Activated CD4-positive, alpha-beta T cell treated with anti-CD3 and anti-CD28 coated beads for 36 hours (primary cell): ENCODE results near the gene RWDD1. TPM values are rescaled to one million over a fixed set of nuclear protein-coding genes. Genes with fewer than 3 reads are reported as not detected.
A peak's percentile ranks its signal among the peaks of the same experiment; 100 is the strongest.

Experiments used
- ATAC-seq: fragments of 200-7000 bp; cut with Tn5 transposase; one replicate; pipeline ENCODE4 v1.10.0; 2021; ENCODE audit warnings: mild to moderate bottlenecking, moderate library complexity
- CTCF ChIA-PET: fragments of 350-600 bp; sonication (Branson Sonifier 250); formaldehyde crosslinking; loops from one replicate; lab custom pipeline; 2021; ENCODE audit warnings: antibody characterized with exemption; lab: Charles Lee
- POLR2A ChIA-PET: fragments of 350-600 bp; sonication (Branson Sonifier 250); formaldehyde crosslinking; loops from one replicate; lab custom pipeline; 2021; ENCODE audit warnings: antibody characterized with exemption, inconsistent platforms; lab: Charles Lee
- DNase-seq: peaks from one replicate; pipeline ENCODE4 v3.0.0-alpha.2; 2020
- H3K27ac Mint-ChIP-seq: one replicate; pipeline ENCODE4 v1.8.0; 2021; ENCODE audit warnings: mixed read lengths
- H3K27me3 Mint-ChIP-seq: one replicate; pipeline ENCODE4 v1.8.0; 2021; ENCODE audit warnings: mixed read lengths
- H3K36me3 Mint-ChIP-seq: one replicate; pipeline ENCODE4 v1.8.0; 2021; ENCODE audit warnings: low read depth, mixed read lengths
- H3K4me1 Mint-ChIP-seq: one replicate; pipeline ENCODE4 v1.8.0; 2021; ENCODE audit warnings: mixed read lengths
- H3K4me3 Mint-ChIP-seq: one replicate; pipeline ENCODE4 v1.8.0; 2021; ENCODE audit warnings: mild to moderate bottlenecking, moderate library complexity, mixed read lengths
- H3K9me3 Mint-ChIP-seq: one replicate; pipeline ENCODE4 v1.8.0; 2021; ENCODE audit warnings: low read depth, mixed read lengths
- intact Hi-C, 2 experiments: fragments of 100-400 bp; cut with DNase I in 1 of 2; cut with micrococcal nuclease in 1 of 2; formaldehyde crosslinking; loops; one replicate each; pipeline versions ENCODE4 v1.14.2 to v1.15.1; 2022 to 2024; cut with DNase I, micrococcal nuclease
- total RNA-seq, 2 experiments: library from RNA; stranded (reverse); gene quantifications; one replicate each; pipeline ENCODE4 v1.2.3, GENCODE V29; 2021

The RWDD1 gene
- total RNA-seq, 2 experiments from 2014 or later: 40.0 to 65.4 TPM

DNA sequence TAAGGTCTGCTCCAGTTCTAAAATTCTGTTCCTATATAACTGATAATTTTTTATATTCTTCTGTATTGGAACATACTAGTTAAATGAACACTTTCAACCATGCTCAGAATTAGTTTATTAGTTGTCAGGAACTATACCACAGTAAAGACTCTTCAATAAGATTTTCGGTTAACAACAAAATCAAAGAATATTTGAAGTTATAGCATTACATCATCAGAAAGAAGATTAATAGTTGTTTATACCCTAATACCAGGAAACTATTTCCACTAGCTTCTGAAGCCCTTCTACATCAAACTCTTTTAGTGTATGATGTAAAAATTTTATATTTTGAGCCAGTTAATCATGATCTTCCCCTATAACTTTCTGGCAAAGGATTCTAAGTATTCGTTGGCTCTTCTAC, 11.2 kb upstream of the RWDD1 start:
- H3K4me3 Mint-ChIP-seq: no peak overlapping the region
- CTCF ChIA-PET: interaction anchor here (0.9 to 2.8 kb wide), 24 partner anchors 9 to 342 kb away, joined by 3 to 39 read pairs (median 5); partner anchors contain the start of genes RSPH4A and RWDD1
- peaks cover 11% of the 10 kb centered on the region for H3K27me3 Mint-ChIP-seq
- H3K36me3 Mint-ChIP-seq: no peaks in the 10 kb centered on the region
- POLR2A ChIA-PET: no interaction called here
- no peak for ATAC-seq
- H3K27ac Mint-ChIP-seq: no peak overlapping the region
- DNase-seq: no peak
- no peaks in the 10 kb centered on the region for H3K9me3 Mint-ChIP-seq
- H3K4me1 Mint-ChIP-seq: peaks cover 1% of the 10 kb centered on the region
- intact Hi-C loops: loop anchor here in 1 of 2 experiments (2.0 kb wide), 1 partner anchor 341 kb away; no protein-coding TSS in a partner anchor

- ATAC-seq (peak; percentile 87), DNase-seq (peak; percentile 79)
- Mint-ChIP-seq H3K27me3 (peaks cover 11% of the 10 kb centered on the region), H3K27ac (no peak overlapping the region), H3K9me3 (no peaks in the 10 kb centered on the region), H3K4me1 (peaks cover 1% of the 10 kb centered on the region), H3K4me3 (no peak overlapping the region), H3K36me3 (no peaks in the 10 kb centered on the region)
- ChIA-PET POLR2A (no interaction called here), CTCF (interaction anchor here (0.6 to 2.8 kb wide), 32 partner anchors 7 to 345 kb away, joined by 3 to 39 read pairs (median 4); partner anchors contain the start of genes CALHM4, RSPH4A, RWDD1 and TSPYL1)
- intact Hi-C loops: loop anchor here (1.0 to 2.0 kb wide), 4 partner anchors 25 to 343 kb away; no protein-coding TSS in a partner anchor
Observed at GRCh38 chr6:116561377-116562018, 9.8 kb upstream of the RWDD1 start.

- H3K27ac Mint-ChIP-seq: no peak overlapping the region
- peaks cover 11% of the 10 kb centered on the region for H3K27me3 Mint-ChIP-seq
- POLR2A ChIA-PET: no interaction called here
- intact Hi-C loops: no loop called here
- H3K4me1 Mint-ChIP-seq: peaks cover 1% of the 10 kb centered on the region
- H3K4me3 Mint-ChIP-seq: no peak overlapping the region
- CTCF ChIA-PET: interaction anchor here (1.2 to 4.0 kb wide), 8 partner anchors 8 to 345 kb away, joined by 3 to 38 read pairs (median 7); partner anchors contain the start of genes CALHM4 and RWDD1
- DNase-seq (no peak), ATAC-seq (no peak)
- no peaks in the 10 kb centered on the region for H3K9me3 Mint-ChIP-seq
- no peaks in the 10 kb centered on the region for H3K36me3 Mint-ChIP-seq
Observed at GRCh38 chr6:116562019-116562403, 9.3 kb upstream of the RWDD1 start.

GRCh38 chr6:116562614-116563013, 8.7 kb upstream of the RWDD1 start:
- CTCF ChIA-PET: interaction anchor here (1.0 to 4.0 kb wide), 16 partner anchors 8 to 346 kb away, joined by 3 to 38 read pairs (median 5); partner anchors contain the start of genes CALHM4 and RWDD1
- H3K27me3 Mint-ChIP-seq: peaks cover 11% of the 10 kb centered on the region
- H3K4me1 Mint-ChIP-seq: peaks cover 1% of the 10 kb centered on the region
- ATAC-seq (no peak), DNase-seq (no peak)
- H3K9me3 Mint-ChIP-seq: no peaks in the 10 kb centered on the region
- no peak overlapping the region for H3K27ac Mint-ChIP-seq
- POLR2A ChIA-PET: interaction anchor here (0.7 kb wide), 1 partner anchor 345 kb away, joined by 3 read pairs; no protein-coding TSS in a partner anchor
- no peaks in the 10 kb centered on the region for H3K36me3 Mint-ChIP-seq
- intact Hi-C loops: no loop called here
- H3K4me3 Mint-ChIP-seq: no peak overlapping the region

- DNase-seq: no peak
- no peaks in the 10 kb centered on the region for H3K9me3 Mint-ChIP-seq
- intact Hi-C loops: no loop called here
- H3K27me3 Mint-ChIP-seq: peaks cover 11% of the 10 kb centered on the region
- CTCF ChIA-PET: interaction anchor here (0.6 to 4.0 kb wide), 14 partner anchors 9 to 347 kb away, joined by 3 to 38 read pairs (median 5); partner anchors contain the start of gene CALHM4
- H3K4me3 Mint-ChIP-seq: no peak overlapping the region
- no peak overlapping the region for H3K27ac Mint-ChIP-seq
- H3K4me1 Mint-ChIP-seq: peaks cover 2% of the 10 kb centered on the region
- POLR2A ChIA-PET: no interaction called here
- no peaks in the 10 kb centered on the region for H3K36me3 Mint-ChIP-seq
- no peak for ATAC-seq
Observed at GRCh38 chr6:116563830-116564229, 7.5 kb upstream of the RWDD1 start.

DNA sequence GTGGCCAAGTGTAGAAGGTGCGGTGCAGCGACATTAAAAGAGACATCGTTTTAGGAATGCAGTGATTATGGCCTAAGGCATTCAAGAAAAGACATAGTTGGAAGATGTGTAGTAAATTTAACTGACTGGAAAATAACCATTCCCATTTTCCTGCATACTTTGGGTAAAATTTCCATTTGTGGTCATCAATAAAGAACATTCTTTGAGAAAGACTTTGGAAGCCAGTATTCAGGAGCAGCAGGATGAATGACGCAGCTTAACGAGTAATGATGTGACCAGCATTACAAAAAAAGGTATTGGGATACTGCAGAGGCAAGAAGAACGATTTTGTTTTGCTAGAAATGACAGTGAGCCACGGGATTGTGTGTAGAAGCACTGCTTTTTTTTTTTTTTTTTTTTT, 7.0 kb upstream of the RWDD1 start:
- intact Hi-C loops: no loop called here
- peaks cover 11% of the 10 kb centered on the region for H3K27me3 Mint-ChIP-seq
- CTCF ChIA-PET: interaction anchor here (1.0 to 4.0 kb wide), 7 partner anchors 10 to 277 kb away, joined by 3 to 38 read pairs (median 10); partner anchors contain the start of gene CALHM4
- POLR2A ChIA-PET: no interaction called here
- no peak overlapping the region for H3K27ac Mint-ChIP-seq
- no peaks in the 10 kb centered on the region for H3K36me3 Mint-ChIP-seq
- ATAC-seq (no peak), DNase-seq (no peak)
- H3K4me3 Mint-ChIP-seq: no peak overlapping the region
- H3K4me1 Mint-ChIP-seq: peaks cover 7% of the 10 kb centered on the region
- H3K9me3 Mint-ChIP-seq: no peaks in the 10 kb centered on the region

- DNase-seq (peak; percentile 38), ATAC-seq (peak; percentile 15)
- Mint-ChIP-seq H3K27ac (no peak overlapping the region), H3K36me3 (no peaks in the 10 kb centered on the region), H3K9me3 (no peaks in the 10 kb centered on the region), H3K27me3 (peaks cover 11% of the 10 kb centered on the region), H3K4me3 (no peak overlapping the region), H3K4me1 (peaks cover 15% of the 10 kb centered on the region)
- ChIA-PET POLR2A (no interaction called here), CTCF (interaction anchor here (0.8 to 4.0 kb wide), 9 partner anchors 10 to 297 kb away, joined by 3 to 38 read pairs (median 3); no protein-coding TSS in a partner anchor)
- intact Hi-C loops: no loop called here
Observed at GRCh38 chr6:116564921-116565872, 6.1 kb upstream of the RWDD1 start.

DNA sequence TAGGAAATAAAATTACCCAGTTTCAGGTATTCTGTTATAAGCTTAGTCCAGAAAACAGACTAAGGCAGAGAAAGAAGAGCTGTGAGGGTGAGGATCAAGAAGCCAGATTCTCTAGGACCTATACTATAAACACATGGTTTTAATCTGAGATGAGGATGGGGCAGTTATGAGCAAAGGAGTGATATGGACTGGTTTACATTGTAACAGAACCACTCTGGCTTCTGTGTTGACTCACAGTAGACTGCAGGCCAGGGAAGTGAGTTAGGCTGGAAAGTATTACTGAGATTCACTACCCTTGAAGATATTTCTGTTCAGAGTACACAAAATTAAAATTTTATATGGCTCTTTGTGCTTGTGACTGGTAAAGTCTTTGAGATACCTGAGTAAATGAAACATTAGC, 3.2 kb upstream of the RWDD1 start:
- POLR2A ChIA-PET: interaction anchor here (0.7 kb wide), 1 partner anchor 9 kb away, joined by 3 read pairs; no protein-coding TSS in a partner anchor
- H3K27me3 Mint-ChIP-seq: peaks cover 9% of the 10 kb centered on the region
- no peak overlapping the region for H3K27ac Mint-ChIP-seq
- peaks cover 20% of the 10 kb centered on the region for H3K4me1 Mint-ChIP-seq
- intact Hi-C loops: no loop called here
- CTCF ChIA-PET: interaction anchor here (0.6 kb wide), 1 partner anchor 10 kb away, joined by 3 read pairs; no protein-coding TSS in a partner anchor
- DNase-seq: no peak
- no peak overlapping the region for H3K4me3 Mint-ChIP-seq
- H3K36me3 Mint-ChIP-seq: no peaks in the 10 kb centered on the region
- no peak for ATAC-seq
- H3K9me3 Mint-ChIP-seq: no peaks in the 10 kb centered on the region

DNA sequence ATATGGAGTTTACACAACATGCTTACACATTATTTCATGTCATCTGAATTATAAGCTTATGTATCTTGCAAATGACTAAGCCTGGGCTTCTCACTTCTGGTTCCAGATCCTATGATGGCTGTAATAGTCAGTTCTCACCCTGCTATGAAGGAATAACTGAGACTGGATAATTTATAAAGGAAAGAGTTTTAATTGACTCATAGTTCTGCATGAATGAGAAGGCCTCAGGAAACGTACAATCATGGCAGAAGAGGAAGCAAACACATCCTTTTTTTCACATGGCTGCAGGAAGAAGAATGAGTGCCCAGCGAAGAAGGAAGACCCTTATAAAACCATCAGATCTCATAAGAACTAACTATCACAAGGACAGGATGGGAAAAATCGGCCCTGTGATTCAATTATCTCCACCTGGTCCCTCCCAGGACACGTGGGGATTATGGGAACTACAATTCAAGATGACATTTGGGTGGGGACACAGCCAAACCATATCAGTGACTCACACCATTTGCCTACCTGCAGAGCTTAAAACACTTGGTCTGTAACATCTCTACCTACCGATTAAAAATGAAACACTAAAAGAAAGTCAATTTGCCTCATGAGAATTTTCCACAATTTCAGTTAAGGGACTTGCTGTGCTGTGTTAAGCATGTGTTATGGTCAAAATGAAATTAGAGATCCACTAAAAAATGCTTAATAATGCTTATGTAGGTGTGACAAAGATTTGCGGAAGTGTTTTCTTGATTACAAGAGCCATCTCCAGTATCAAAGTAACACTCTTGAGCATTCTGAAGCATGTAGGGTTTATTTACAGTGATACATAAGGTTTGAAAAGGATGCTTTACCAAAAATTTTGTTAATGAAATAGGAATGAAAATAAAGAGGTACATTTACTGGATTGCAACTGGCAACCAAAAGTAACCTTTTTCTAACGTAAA, 2.2 kb upstream of the RWDD1 start:
- H3K36me3 Mint-ChIP-seq: peaks cover 4% of the 10 kb centered on the region
- CTCF ChIA-PET: no interaction called here

GRCh38 chr6:116571683-116572000, 338 bp downstream of the RWDD1 start:
- no peaks in the 10 kb centered on the region for H3K27me3 Mint-ChIP-seq
- H3K27ac Mint-ChIP-seq: peak overlapping the region; percentile 94
- intact Hi-C loops: loop anchor here (1.0 to 5.0 kb wide), 13 partner anchors 45 to 1103 kb away; partner anchors contain the start of genes KPNA5 (in 2 of the 2), RSPH4A (in 2 of the 2), TSPYL1 (in 2 of the 2) and ZUP1 (in 2 of the 2)
- H3K4me3 Mint-ChIP-seq: peak overlapping the region; percentile 94
- H3K4me1 Mint-ChIP-seq: peaks cover 44% of the 10 kb centered on the region
- H3K36me3 Mint-ChIP-seq: peaks cover 19% of the 10 kb centered on the region
- no peaks in the 10 kb centered on the region for H3K9me3 Mint-ChIP-seq
- CTCF ChIA-PET: interaction anchor here (0.6 to 3.2 kb wide), 12 partner anchors 9 to 948 kb away, joined by 3 to 26 read pairs (median 4); no protein-coding TSS in a partner anchor
- DNase-seq (no peak), ATAC-seq (no peak)
- POLR2A ChIA-PET: interaction anchor here (0.6 to 1.3 kb wide), 5 partner anchors 20 to 878 kb away, joined by 3 to 7 read pairs (median 5); partner anchors contain the start of genes KPNA5 and TSPYL1

More for the DNA sequence above, 2.2 kb upstream of the RWDD1 start:
- H3K27me3 Mint-ChIP-seq: peaks cover 3% of the 10 kb centered on the region
- peaks cover 29% of the 10 kb centered on the region for H3K4me1 Mint-ChIP-seq
- peak overlapping the region; percentile 1 for H3K4me3 Mint-ChIP-seq
- no peak overlapping the region for H3K27ac Mint-ChIP-seq
- intact Hi-C loops: no loop called here
- DNase-seq (no peak), ATAC-seq (no peak)
- POLR2A ChIA-PET: interaction anchor here (0.7 kb wide), 1 partner anchor 10 kb away, joined by 3 read pairs; no protein-coding TSS in a partner anchor
- H3K9me3 Mint-ChIP-seq: no peaks in the 10 kb centered on the region
